Spleen (tissue), 11 donors: ENCODE data around the gene LCA5L. TPM values are rescaled to one million over a fixed set of nuclear protein-coding genes. Genes with fewer than 3 reads are reported as not detected.

Experiments used
- DNase-seq: peaks from one replicate; pipeline ENCODE4 v3.0.0-alpha.2; 2020
- H3K27ac ChIP-seq, 8 donors: fragments of 200-600 bp; sonication (generic) in 7 of 8; 1 replicate in 4 of 8; 2 replicates in 4 of 8; pipeline versions ENCODE4 v1.5.0 to v1.8.0; 2016 to 2021; ENCODE audit warnings: inconsistent platforms in 4 of 8, mild to moderate bottlenecking in 4 of 8, moderate library complexity in 1 of 8
- H3K27me3 ChIP-seq, 7 donors: fragments of 200-600 bp; sonication (generic) in 6 of 7; replicated peaks in 1 of 7; 1 replicate in 4 of 7; 2 replicates in 3 of 7; pipeline versions ENCODE4 v1.5.0 to v1.8.0; 2016 to 2021; ENCODE audit warnings: inconsistent platforms in 3 of 7, mild to moderate bottlenecking in 1 of 7
- H3K36me3 ChIP-seq, 6 donors: fragments of 200-600 bp; sonication (generic) in 5 of 6; 1 replicate in 4 of 6; 2 replicates in 2 of 6; pipeline versions ENCODE4 v1.5.0 to v1.8.0; 2016 to 2021; ENCODE audit warnings: inconsistent platforms in 2 of 6
- H3K4me1 ChIP-seq, 6 donors: fragments of 200-600 bp; sonication (generic) in 5 of 6; 1 replicate in 3 of 6; 2 replicates in 3 of 6; pipeline versions ENCODE4 v1.5.0 to v1.8.0; 2016 to 2021; ENCODE audit warnings: inconsistent platforms in 3 of 6
- H3K4me3 ChIP-seq, 8 donors: fragments of 200-600 bp; sonication (generic) in 7 of 8; 1 replicate in 4 of 8; 2 replicates in 4 of 8; pipeline versions ENCODE4 v1.5.0 to v1.8.0; 2016 to 2021; ENCODE audit warnings: inconsistent platforms in 4 of 8, mild to moderate bottlenecking in 4 of 8, moderate library complexity in 2 of 8
- H3K9me3 ChIP-seq, 8 donors: fragments of 200-600 bp; sonication (generic) in 7 of 8; 1 replicate in 4 of 8; 2 replicates in 4 of 8; pipeline versions ENCODE4 v1.5.0 to v1.8.0; 2016 to 2021; ENCODE audit warnings: inconsistent platforms in 4 of 8
- POLR2A ChIP-seq, 3 donors: fragments of 450-650 bp; IDR thresholded peaks; one replicate each; pipeline ENCODE4 v1.5.1; 2017; ENCODE audit warnings: antibody characterized with exemption in 3 of 3, mild to moderate bottlenecking in 1 of 3
- POLR2AphosphoS5 ChIP-seq, 3 donors: sonication (generic); formaldehyde crosslinking; IDR thresholded peaks; one replicate each; pipeline ENCODE4 v1.5.1; 2017; ENCODE audit warnings: antibody characterized with exemption in 3 of 3
- WGBS, 5 donors: extraction: QIAGEN DNeasy Blood & Tissue Kit in 3 of 5; methylation state at CpG; one replicate each; pipeline versions ENCODE4 v1.1.5 to v1.1.7; 2013 to 2018; 5-methylcytosine and 5-hydroxymethylcytosine counted together
- intact Hi-C: fragments of 100-400 bp; cut with DNase I; formaldehyde crosslinking; loops from one replicate; pipeline ENCODE4 v1.15.0; 2023; ENCODE audit warnings: low total_unique reads
- polyA plus RNA-seq, 3 donors: library from polyadenylated mRNA; stranded (reverse); fragments of 200-250 nt; gene quantifications; one replicate each; pipeline ENCODE4 v1.2.1, GENCODE V29; 2013
- total RNA-seq, 7 donors: library from RNA; depleted of rRNA in 3 of 7; stranded (reverse); fragments of >200 nt in 3 of 7; fragmentation: NEBNext Ultra II Directional in 4 of 7; extraction: Animal tissue kit (Norgen Biotek cat#: 25700) in 4 of 7; gene quantifications; one replicate each; pipeline versions ENCODE4 v1.1.0 to v1.2.1, GENCODE V29; 2016 to 2021
- TF ChIP-seq, protein P1 (sequence below), 11 experiments: fragments of 200-600 bp in 7 of 11; fragments of 450-650 bp in 4 of 11; sonication (generic) in 4 of 11; IDR thresholded peaks in 8 of 11; conservative IDR thresholded peaks in 3 of 11; 1 replicate in 7 of 11; 2 replicates in 4 of 11; pipeline versions ENCODE4 v1.4.0 to v1.8.0; 2016 to 2021; ENCODE audit warnings: antibody characterized with exemption in 11 of 11, inconsistent platforms in 4 of 11, mild to moderate bottlenecking in 1 of 11
- donor health status: healthy with polysubstance abuse.
- donor health status: DM: no; HTN: no; CAD: no; lungs with moderate emphysema.
- donor health status: DM: no; HTN: no; CAD: no.
- donor health status: Bipolar disorder and iron deficiency.
- donor health status: healthy.
- donor health status: DM: no; HTN: no; CAD: no.
- donor health status: DM: yes; HTN: yes; CAD: no.

LCA5L gene
- total and polyA plus RNA-seq, 10 donors = 0.26 to 1.3 (median 0.46) TPM; not detected in 1

DNA sequence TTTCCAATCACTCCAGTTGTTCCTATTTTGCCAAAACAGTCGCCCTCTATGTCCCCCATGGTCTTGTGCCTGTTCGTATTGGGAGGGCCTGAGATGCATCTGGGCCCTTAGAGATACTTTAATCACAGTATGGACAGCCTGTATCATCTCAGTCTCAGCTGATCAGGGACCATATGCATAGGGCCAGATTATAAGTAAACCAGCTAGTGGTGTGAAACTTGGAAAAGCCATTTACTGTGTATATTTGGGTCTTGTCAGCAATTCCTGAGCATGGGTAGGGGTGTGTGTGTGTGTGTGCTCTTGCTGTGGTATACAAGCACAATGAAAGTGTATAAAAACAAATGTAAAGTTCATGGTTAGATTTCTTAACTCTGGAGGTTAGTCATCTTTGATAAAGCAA is 29.0 kb upstream of the LCA5L start:
- Histone ChIP-seq H3K36me3 (no peaks in the 10 kb centered on the region), H3K27me3 (no peaks in the 10 kb centered on the region), H3K9me3 (no peaks in the 10 kb centered on the region), H3K27ac (no peak overlapping the region), H3K4me3 (no peak overlapping the region), H3K4me1 (no peaks in the 10 kb centered on the region)
- DNase-seq = no peak
- 78 to 93% (median 87%) methylated on average over 2 of the region's 2 CpGs for WGBS, 5 donors
- TF ChIP-seq POLR2AphosphoS5 (IDR thresholded peaks at IDR 0.05) (no peak), POLR2A (IDR thresholded peaks at IDR 0.05) (no peak)
- TF ChIP-seq, protein P1, sequence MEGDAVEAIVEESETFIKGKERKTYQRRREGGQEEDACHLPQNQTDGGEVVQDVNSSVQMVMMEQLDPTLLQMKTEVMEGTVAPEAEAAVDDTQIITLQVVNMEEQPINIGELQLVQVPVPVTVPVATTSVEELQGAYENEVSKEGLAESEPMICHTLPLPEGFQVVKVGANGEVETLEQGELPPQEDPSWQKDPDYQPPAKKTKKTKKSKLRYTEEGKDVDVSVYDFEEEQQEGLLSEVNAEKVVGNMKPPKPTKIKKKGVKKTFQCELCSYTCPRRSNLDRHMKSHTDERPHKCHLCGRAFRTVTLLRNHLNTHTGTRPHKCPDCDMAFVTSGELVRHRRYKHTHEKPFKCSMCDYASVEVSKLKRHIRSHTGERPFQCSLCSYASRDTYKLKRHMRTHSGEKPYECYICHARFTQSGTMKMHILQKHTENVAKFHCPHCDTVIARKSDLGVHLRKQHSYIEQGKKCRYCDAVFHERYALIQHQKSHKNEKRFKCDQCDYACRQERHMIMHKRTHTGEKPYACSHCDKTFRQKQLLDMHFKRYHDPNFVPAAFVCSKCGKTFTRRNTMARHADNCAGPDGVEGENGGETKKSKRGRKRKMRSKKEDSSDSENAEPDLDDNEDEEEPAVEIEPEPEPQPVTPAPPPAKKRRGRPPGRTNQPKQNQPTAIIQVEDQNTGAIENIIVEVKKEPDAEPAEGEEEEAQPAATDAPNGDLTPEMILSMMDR (IDR thresholded peaks at IDR 0.05 in 8 of 11, conservative IDR thresholded peaks at IDR 0.05 in 3 of 11) = no peak
- intact Hi-C loops = no loop called here

DNA sequence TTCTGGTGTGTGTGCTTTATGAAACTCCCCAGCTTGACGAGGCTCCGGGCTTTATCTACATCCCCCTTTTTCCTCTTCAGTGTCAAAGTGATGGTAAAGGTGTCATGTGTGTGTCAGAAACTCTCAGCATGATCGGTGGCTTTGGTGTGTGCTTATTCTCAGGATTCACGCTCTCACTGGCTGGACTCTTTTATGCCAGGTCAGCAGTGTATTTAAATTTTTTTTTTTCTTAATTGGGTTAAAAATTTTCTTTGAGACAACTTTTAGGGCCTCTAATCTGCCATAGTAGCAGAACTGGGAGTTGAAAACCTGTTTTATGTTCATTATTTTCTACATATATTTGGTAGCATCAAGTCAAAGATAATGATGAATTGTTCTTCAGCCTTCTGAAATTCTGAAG is 27.2 kb upstream of the LCA5L start:
- TF ChIP-seq POLR2AphosphoS5 (IDR thresholded peaks at IDR 0.05) (no peak), POLR2A (IDR thresholded peaks at IDR 0.05) (no peak)
- TF ChIP-seq, protein P1 (IDR thresholded peaks at IDR 0.05 in 8 of 11, conservative IDR thresholded peaks at IDR 0.05 in 3 of 11) = no peak

DNA sequence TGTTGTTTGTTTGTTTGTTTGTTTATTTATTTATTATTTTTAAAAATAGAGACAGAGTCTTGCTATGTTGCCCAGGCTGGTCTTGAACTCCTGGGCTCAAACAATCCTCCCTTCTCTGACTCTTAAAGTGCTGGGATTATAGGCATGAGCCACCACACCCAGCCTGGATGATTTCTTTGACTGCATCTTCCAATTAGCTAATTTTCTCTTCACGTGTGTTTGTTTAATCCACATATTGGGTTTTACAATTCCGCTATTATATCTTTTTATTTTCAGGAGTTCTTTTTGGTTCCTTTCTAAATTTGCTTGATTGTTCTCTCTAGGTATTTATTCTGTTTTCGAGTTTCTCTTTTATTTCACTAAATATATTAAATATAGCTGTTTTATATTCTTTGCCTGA is 26.0 kb upstream of the LCA5L start:
- TF ChIP-seq, protein P1 (IDR thresholded peaks at IDR 0.05 in 8 of 11, conservative IDR thresholded peaks at IDR 0.05 in 3 of 11) = no peak
- TF ChIP-seq POLR2A (IDR thresholded peaks at IDR 0.05) (no peak), POLR2AphosphoS5 (IDR thresholded peaks at IDR 0.05) (no peak)
- H3K36me3 ChIP-seq = peaks cover 0 to under 1% (median 0%) of the 10 kb centered on the region in 6 donors
- DNase-seq = no peak
- no peaks in the 10 kb centered on the region for H3K4me1 ChIP-seq
- peaks cover 0 to under 1% (median 0%) of the 10 kb centered on the region in 8 donors for H3K9me3 ChIP-seq
- H3K4me3 ChIP-seq = no peak overlapping the region
- intact Hi-C loops = no loop called here
- H3K27me3 ChIP-seq = no peaks in the 10 kb centered on the region
- no peak overlapping the region for H3K27ac ChIP-seq
- WGBS, 5 donors = 92 to 98% (median 94%) methylated on average over 3 of the region's 3 CpGs

More for the DNA sequence above, 27.2 kb upstream of the LCA5L start:
- Histone ChIP-seq H3K27me3 (no peaks in the 10 kb centered on the region), H3K9me3 (no peaks in the 10 kb centered on the region), H3K27ac (no peak overlapping the region), H3K4me3 (no peak overlapping the region), H3K36me3 (no peaks in the 10 kb centered on the region), H3K4me1 (no peaks in the 10 kb centered on the region)
- DNase-seq = no peak
- intact Hi-C loops = no loop called here
- WGBS, 5 donors = 83 to 89% (median 86%) methylated on average over 4 of the region's 4 CpGs

- WGBS, 5 donors = 71 to 88% (median 82%) methylated on average over 1 of the region's 1 CpG
- DNase-seq = no peak
- Histone ChIP-seq H3K27me3 (no peaks in the 10 kb centered on the region), H3K27ac (no peak overlapping the region), H3K36me3 (peaks cover 0 to 6% (median 0%) of the 10 kb centered on the region in 6 donors), H3K9me3 (peaks cover 0 to 5% (median 0%) of the 10 kb centered on the region in 8 donors), H3K4me1 (no peaks in the 10 kb centered on the region), H3K4me3 (no peak overlapping the region)
- intact Hi-C loops = no loop called here
- TF ChIP-seq POLR2AphosphoS5 (IDR thresholded peaks at IDR 0.05) = no peak
- TF ChIP-seq POLR2A (IDR thresholded peaks at IDR 0.05) = no peak
- TF ChIP-seq, protein P1 (IDR thresholded peaks at IDR 0.05 in 8 of 11, conservative IDR thresholded peaks at IDR 0.05 in 3 of 11) = no peak
Measured at GRCh38 chr21:39468559-39468958, 23.0 kb upstream of the LCA5L start.
